ES-I3 (cell line): ENCODE data around the gene KCNQ1.

ENCODE experiments used
- H3K36me3 ChIP-seq: 2 replicates; pipeline ENCODE4 v1.6.1; 2013; ENCODE audit warnings: mild to moderate bottlenecking, low read length, control low read depth, moderate library complexity; ENCODE audit not compliant: insufficient read depth
- H3K4me1 ChIP-seq: 2 replicates; pipeline ENCODE4 v1.6.1; 2013; ENCODE audit warnings: mild to moderate bottlenecking, control low read depth, low read length; ENCODE audit not compliant: insufficient read depth
- H3K9ac ChIP-seq: 2 replicates; pipeline ENCODE4 v1.6.1; 2013; ENCODE audit warnings: low read depth, mild to moderate bottlenecking, low read length, moderate library complexity
- H3K9me3 ChIP-seq: 2 replicates; pipeline ENCODE4 v1.6.1; 2013; ENCODE audit warnings: mild to moderate bottlenecking, low read length, moderate library complexity; ENCODE audit not compliant: control insufficient read depth, insufficient read depth

KCNQ1 gene

DNA sequence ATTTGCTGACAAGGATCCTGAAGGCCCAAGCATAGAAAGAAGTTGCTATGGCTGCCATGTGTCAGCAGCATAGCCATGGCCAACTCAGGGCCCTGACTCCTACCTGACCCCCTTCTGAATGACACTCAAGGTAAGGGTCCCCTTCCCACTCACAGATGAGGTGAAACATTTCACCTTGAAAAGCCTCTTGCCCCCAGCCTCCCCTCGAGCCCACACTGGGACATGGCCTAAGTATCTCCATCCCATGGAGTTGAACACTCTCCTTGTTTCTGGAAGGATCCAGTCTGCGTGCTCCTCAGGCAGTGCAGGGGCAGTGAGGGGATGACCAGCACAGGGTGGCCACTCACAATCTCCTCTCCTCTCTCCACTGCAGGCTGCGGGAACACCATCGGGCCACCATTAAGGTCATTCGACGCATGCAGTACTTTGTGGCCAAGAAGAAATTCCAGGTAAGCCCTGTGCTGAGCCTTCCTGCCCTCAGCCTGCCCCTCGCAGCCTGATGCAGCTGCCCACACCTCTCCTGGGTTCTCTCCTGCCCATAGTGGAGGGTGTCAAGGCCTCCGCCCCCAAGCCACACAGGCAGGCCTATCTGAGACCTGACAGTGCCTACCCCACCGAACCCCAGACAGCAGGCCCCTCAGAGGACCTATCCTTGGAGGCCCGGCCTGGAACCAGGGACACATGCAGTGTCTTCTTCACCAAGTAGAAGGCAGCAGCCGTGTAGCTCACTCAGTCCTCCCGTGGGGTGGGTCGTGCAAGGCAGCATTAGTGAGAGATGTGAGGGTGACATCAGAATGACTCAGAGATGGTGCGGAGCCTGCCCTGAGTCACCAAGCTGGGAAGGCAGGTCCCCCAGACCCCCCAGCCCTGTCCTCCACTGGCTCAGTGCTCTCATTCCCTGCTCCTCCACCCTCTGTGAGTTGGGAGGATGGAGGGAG, 323.9 kb downstream of the KCNQ1 start:
- H3K4me1 ChIP-seq: no peaks in the 10 kb centered on the region; the same call in 1 of the 2 replicates
- H3K9me3 ChIP-seq: no peaks in the 10 kb centered on the region
- no peaks in the 10 kb centered on the region for H3K36me3 ChIP-seq
- no peak overlapping the region for H3K9ac ChIP-seq

DNA sequence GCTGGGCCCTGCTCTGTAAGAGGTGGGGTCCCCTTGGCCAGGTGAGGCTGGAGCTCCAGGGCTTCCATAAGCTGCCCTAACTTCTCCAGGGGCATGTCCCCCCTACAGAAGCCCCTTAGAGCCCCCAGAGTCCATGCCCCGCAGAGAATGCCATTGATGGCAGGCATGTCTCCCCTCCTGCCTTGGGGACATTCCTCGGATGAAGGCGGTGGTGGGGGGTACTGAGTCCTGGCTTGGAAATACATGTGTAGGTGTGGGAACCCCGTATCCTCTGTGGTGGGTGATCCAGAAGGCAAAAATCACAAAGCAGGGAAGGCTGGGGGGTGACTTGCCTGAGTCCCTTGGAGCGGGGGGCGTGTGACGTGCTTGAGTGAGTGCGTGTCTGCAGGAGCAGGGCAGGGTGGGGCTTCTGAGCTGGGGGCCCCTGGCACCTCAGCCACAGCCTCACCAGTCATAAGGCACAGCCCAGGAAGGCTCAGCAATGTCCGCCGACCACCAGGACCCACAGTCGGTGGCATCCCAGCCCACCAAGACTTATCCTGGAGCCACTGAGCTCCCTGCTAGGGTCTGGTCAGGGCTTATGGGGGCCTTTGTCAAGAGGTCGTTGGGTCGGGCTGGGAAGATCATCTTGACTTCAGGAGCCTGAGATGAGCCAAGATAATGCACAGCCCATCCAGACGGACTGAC, 324.7 kb downstream of the KCNQ1 start:
- Histone ChIP-seq H3K36me3 (no peaks in the 10 kb centered on the region), H3K9ac (no peak overlapping the region), H3K9me3 (no peaks in the 10 kb centered on the region), H3K4me1 (no peaks in the 10 kb centered on the region; the same call in 1 of the 2 replicates)

DNA sequence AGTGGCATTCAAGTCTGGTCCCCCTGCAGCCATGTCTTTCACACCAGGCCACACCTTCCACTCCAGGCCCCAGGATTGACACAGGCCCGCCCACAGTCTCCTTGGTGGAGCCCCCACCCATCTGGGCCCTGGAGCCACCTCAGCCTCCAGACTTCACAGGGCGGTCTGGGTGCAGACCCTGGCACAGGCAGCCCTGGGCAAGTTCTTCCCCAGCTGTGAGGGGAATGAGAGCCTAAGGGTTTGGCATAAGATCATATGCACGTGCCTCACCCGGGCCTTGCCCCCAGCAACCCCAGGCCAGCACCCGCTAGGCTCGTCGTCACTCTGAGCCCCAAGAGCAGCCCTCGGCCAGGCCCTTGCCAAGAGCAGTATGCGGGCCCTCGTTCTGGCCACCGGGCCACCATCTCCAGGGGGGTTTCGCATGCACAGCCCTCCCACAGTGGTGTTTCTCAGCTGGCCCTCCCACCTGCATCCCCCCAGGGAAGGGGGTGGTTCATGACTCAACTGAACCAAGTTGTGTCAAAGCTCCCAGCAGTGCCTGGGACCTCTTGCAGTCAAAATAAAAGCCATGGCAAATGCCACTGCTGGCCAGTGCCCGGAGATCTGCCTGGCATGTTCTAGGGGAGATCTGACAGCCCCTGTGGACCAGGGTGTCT, 325.4 kb downstream of the KCNQ1 start:
- Histone ChIP-seq H3K4me1 (no peaks in the 10 kb centered on the region; the same call in 1 of the 2 replicates), H3K9ac (no peak overlapping the region), H3K36me3 (no peaks in the 10 kb centered on the region), H3K9me3 (no peaks in the 10 kb centered on the region)

DNA sequence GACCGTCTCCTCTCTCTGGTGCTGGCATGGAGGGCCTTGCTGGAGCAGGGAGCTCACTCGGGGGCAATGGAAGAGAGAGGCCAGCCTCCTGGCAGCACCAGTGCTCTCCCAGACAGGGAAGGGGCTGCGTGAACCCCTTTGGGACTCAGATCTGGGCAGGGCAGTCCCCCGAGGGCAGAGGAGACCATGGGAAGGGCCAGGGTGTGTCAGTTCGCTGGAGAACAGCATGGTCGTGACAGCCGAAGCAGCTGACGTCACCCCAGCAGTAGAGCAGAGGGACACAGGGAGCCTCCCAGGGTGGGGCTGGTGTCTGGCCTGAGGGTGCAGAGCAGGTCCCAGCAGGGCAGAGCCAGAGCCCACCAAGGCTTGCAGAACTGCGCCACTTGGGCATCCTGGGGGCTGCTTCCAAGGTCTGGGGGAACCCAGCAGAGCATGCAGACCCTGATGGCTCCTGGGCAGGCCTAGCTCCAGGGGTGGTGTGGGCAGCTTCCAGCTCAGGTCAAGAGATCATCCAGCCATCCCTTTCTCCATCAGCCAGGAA, 326.0 kb downstream of the KCNQ1 start:
- no peak overlapping the region for H3K9ac ChIP-seq
- no peaks in the 10 kb centered on the region for H3K36me3 ChIP-seq
- no peaks in the 10 kb centered on the region for H3K9me3 ChIP-seq
- H3K4me1 ChIP-seq: no peaks in the 10 kb centered on the region; the same call in 1 of the 2 replicates

DNA sequence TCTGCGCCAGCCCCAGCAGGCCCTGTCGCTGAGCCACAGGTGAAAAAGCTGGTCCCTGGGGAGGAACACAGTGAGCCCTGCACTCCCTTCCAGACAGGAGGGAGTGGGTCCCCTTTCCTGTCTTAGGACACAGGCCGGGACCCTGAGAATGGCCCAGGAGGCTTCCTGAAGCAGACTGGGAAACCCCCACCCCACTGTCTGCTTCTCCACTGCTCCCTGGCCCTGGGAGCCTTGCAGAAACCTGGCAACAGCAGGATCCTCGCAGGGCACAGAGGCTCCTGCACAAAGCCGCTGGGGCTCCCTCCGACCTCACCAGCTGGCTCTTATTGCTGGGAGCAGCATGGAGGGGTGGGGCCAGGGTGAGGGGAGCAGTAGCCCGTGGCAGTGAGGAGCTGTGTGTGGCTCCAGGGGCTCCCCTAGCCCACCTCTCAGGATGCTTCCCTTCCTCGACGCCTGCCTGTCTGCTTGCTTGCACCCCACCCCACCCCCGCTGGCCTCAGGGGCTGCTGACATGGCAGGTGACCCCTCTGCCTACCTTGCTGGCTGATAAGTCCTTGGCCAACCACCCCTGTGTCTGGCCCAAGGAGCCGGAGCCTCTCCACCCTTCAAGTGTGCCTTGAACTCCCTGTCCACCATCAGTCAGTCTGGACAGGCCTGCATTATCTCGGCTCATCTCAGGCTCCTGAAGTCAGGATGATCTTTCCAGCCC, 327.1 kb downstream of the KCNQ1 start:
- Histone ChIP-seq H3K9me3 (no peaks in the 10 kb centered on the region), H3K4me1 (no peaks in the 10 kb centered on the region; the same call in 1 of the 2 replicates), H3K9ac (no peak overlapping the region), H3K36me3 (no peaks in the 10 kb centered on the region)

DNA sequence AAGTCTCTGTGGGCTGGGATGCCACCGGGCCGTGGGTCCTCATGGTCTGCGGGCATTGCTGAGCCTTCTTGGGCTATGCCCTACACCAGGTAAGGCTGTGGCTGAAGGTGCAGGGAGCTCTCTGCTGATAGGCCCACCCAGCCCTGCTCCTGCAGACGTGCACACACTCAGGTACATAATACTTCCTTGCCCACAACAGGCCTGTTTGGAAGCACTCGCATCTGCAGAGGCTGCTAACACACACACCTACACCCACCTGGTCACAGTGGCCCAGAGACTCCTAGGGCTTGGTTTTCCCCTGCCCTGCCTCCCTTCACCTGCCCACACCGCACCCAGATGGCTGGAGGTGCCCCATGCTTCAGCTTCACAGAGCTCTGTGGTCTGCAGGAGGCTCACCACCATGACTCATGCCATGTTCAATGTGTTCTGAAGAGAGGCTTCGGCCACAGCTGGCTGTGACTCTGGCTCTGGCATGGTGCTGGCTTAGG, 327.8 kb downstream of the KCNQ1 start:
- no peaks in the 10 kb centered on the region; the same call in 1 of the 2 replicates for H3K4me1 ChIP-seq
- H3K36me3 ChIP-seq: no peaks in the 10 kb centered on the region
- H3K9ac ChIP-seq: no peak overlapping the region
- H3K9me3 ChIP-seq: no peaks in the 10 kb centered on the region

DNA sequence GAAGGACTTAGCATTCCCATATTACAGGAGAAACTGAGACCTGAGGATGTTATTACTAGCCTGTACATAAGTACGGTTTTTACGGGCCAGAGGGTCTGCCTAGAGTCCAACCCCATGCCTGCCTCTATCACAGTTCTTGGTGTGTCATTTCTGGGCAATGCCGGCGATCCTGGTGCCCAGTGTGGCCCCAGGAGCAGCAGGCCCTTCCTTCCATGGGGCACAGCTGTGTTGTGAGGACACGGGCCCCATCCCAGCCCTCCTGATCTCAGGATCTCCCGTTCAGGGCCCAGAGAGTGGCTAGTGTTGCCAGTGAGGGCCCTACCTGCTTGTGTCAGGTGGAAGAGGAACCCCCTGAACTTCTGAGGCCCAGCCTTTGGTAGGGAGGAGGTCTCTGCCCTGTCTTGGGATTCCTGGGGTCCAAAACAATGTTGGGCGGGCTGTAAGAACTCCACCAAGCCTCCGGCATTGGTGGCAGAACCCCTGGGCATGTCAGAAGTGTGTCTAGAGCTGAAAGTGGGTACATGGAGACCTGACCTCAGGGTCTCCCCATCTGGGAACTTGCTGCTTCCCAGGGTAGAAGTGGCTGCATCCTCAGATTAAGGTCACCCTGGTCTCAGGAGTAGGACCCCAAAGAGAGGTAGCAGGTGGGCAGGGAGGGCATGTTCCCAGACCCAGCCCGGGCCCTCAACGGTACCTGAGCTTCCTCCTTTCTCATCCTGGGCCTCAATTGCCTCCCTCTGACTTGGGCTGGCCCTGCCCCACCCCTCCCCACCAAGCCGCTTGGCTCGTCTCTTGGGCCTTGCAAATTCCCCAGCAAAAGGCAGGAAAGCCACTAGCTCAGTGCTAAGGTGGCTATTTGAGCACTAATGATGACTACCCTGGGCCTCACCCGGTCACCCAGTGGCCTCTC, 329.6 kb downstream of the KCNQ1 start:
- no peaks in the 10 kb centered on the region for H3K9me3 ChIP-seq
- H3K9ac ChIP-seq: no peak overlapping the region
- no peaks in the 10 kb centered on the region; the same call in 1 of the 2 replicates for H3K4me1 ChIP-seq
- H3K36me3 ChIP-seq: no peaks in the 10 kb centered on the region

DNA sequence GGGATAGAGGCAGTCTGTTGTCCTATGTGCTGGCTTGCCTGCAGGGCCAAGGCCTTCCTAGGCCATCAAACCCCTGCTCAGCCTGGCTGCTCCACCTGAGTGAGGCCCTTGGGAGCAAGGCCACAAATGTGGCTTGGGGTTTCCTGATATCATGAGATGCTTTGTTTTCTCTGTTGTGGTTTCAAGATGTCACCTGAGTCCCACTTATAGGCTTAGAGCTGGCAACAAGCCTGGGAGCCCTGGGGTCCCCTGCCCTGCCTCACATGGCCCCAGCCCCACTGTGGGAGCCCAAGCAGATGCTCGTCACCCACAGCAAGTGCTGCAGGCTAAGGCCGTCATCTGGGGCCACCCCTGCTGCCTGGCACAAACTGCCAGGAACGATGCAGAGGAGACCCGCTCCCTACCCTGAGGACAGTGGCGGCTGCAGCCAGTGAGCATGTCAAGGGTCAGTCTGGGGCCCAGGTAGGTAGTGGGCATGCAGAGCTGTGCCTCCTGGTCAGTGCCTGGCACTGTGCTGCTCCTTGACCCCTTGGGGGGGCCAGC, 330.3 kb downstream of the KCNQ1 start:
- Histone ChIP-seq H3K9me3 (no peaks in the 10 kb centered on the region), H3K36me3 (no peaks in the 10 kb centered on the region), H3K9ac (no peak overlapping the region), H3K4me1 (no peaks in the 10 kb centered on the region; the same call in 1 of the 2 replicates)

DNA sequence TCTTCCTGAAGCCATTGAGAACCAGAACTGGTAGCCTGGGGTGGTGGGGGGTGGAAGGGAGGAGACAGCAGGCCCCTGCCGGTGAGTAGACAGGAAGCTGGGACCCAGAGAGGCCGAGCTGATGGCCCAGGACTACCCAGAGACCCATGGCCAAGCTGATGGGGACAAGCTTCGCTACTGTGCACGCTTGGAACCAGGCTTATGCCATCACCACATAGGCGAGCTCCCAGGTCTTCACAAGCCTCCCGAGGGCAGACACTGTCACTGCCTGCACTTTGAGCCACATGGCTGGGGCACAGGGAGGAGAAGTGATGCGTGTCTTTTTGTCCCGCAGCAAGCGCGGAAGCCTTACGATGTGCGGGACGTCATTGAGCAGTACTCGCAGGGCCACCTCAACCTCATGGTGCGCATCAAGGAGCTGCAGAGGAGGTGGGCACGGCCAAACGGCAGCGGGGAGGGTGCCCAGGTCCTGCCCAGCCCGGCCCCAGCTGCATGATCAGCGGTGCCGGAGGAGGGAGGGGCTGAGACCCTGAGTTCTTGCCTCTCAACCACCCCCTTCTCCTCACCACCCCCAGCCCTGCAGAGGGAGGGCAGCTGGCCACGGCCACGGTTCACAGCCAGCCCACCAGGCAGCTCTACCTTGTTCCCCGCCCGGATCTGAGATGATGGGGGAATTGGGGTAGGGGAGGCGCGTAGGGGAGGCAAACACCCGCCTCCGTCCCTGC, 331.0 kb downstream of the KCNQ1 start:
- Histone ChIP-seq H3K36me3 (no peaks in the 10 kb centered on the region), H3K4me1 (no peaks in the 10 kb centered on the region; the same call in 1 of the 2 replicates), H3K9ac (no peak overlapping the region), H3K9me3 (no peaks in the 10 kb centered on the region)

DNA sequence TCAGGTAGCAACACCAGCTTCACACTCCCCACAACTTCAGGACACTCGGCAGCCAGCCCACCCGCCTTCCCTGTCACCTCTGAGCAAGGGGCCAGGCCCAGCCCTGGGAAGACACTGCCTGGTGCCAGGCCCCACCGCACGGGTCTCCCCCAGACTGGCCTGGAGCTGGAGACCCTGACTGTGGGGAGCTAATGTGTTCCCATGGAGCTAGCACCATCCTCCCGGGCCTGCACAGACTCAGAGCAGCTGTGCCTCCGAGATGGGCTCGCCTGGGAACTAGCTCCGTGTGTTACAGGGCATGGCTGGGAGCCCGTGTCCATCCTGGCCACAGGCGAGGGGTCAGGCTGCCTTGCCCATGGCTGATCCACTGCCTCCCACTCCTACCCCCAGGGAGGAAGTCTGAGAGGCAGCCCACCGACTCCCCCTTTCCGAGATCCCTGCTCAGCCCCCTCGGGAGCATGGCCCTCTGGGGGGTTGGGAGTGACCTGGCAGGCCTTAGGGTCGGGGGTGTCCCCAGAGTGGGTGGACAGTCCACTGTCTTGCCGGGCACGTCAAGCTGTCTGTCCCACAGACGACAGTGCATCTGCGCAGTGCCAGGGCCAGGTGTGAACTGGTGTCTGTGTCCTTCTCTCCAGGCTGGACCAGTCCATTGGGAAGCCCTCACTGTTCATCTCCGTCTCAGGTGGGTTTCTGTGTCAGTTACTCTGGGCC, 331.7 kb downstream of the KCNQ1 start:
- Histone ChIP-seq H3K9ac (no peak overlapping the region), H3K4me1 (no peaks in the 10 kb centered on the region; the same call in 1 of the 2 replicates), H3K9me3 (no peaks in the 10 kb centered on the region), H3K36me3 (no peaks in the 10 kb centered on the region)

DNA sequence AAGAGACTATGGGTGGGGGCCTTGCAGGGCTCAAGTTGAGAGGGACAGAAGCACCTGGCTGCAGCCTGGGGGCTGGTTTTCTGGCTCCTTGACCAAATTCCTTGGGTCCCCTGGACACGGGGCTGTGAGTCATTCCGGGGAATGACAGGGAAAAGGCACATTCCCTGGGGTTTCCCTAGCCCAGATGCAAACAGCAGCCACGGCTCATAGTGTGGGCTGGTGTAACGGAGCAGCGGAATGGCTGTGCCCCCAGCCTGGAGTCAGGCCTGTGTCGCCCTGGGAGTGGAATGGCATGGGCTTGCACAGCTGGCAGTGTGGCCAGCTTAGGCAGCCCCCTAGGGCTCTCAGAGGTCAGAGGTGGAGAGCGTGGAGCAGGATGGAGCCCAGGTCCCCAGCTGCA, 332.6 kb downstream of the KCNQ1 start:
- H3K36me3 ChIP-seq: no peaks in the 10 kb centered on the region
- H3K9me3 ChIP-seq: no peaks in the 10 kb centered on the region
- H3K4me1 ChIP-seq: no peaks in the 10 kb centered on the region; the same call in 1 of the 2 replicates
- H3K9ac ChIP-seq: no peak overlapping the region
